ENCODE results near the gene GYG2. TPM values are rescaled to one million over a fixed set of nuclear protein-coding genes. Genes with fewer than 3 reads are reported as not detected.

The GYG2 gene
- total RNA-seq, 1 experiment from 2014 or later = 39.8 TPM

- Histone ChIP-seq H3K27ac (ENCODE audit: low read depth, low read length, poor library complexity, severe bottlenecking) (no peak overlapping the region), H3K4me3 (ENCODE audit: low read depth, low read length, poor library complexity, severe bottlenecking) (no peak overlapping the region), H3K27me3 (replicated peaks; ENCODE audit: insufficient read depth, low read depth, low read length, poor library complexity) (no peaks in the 10 kb centered on the region), H3K4me1 (ENCODE audit: insufficient read depth, low read length, poor library complexity, severe bottlenecking) (peaks cover 8% of the 10 kb centered on the region), H3K9me3 (ENCODE audit: low read depth, low read length, poor library complexity, severe bottlenecking) (no peaks in the 10 kb centered on the region), H3K36me3 (ENCODE audit: insufficient read depth, low read length, poor library complexity, severe bottlenecking) (no peaks in the 10 kb centered on the region)
- intact Hi-C loops (cut with micrococcal nuclease; ENCODE audit: unreplicated experiment) = no loop called here
- no peak for DNase-seq (ENCODE audit: low spot score)
- TF ChIP-seq CTCF (conservative IDR thresholded peaks at IDR 0.05; ENCODE audit: low read depth, low read length) = no peak
- no peak for TF ChIP-seq EZH2 (IDR thresholded peaks at IDR 0.05; ENCODE audit: borderline replicate concordance, low read depth, low read length, poor library complexity, severe bottlenecking)
- ChIA-PET POLR2A (ENCODE audit: low non-redundant PET) (no interaction called here), CTCF (no interaction called here)
- no TSS peak for BruUV-seq (replicated peaks)
Measured at GRCh38 chrX:2781698-2782097, 47.0 kb upstream of the GYG2 start.

- ChIA-PET POLR2A (ENCODE audit: low non-redundant PET) (no interaction called here), CTCF (no interaction called here)
- Histone ChIP-seq H3K27ac (ENCODE audit: low read depth, low read length, poor library complexity, severe bottlenecking) (no peak overlapping the region), H3K4me1 (ENCODE audit: insufficient read depth, low read length, poor library complexity, severe bottlenecking) (peaks cover 8% of the 10 kb centered on the region), H3K4me3 (ENCODE audit: low read depth, low read length, poor library complexity, severe bottlenecking) (no peak overlapping the region), H3K36me3 (ENCODE audit: insufficient read depth, low read length, poor library complexity, severe bottlenecking) (no peaks in the 10 kb centered on the region), H3K9me3 (ENCODE audit: low read depth, low read length, poor library complexity, severe bottlenecking) (no peaks in the 10 kb centered on the region), H3K27me3 (replicated peaks; ENCODE audit: insufficient read depth, low read depth, low read length, poor library complexity) (no peaks in the 10 kb centered on the region)
- no peak for TF ChIP-seq EZH2 (IDR thresholded peaks at IDR 0.05; ENCODE audit: borderline replicate concordance, low read depth, low read length, poor library complexity, severe bottlenecking)
- no peak for TF ChIP-seq CTCF (conservative IDR thresholded peaks at IDR 0.05; ENCODE audit: low read depth, low read length)
- BruUV-seq (replicated peaks) = no TSS peak
- no peak for DNase-seq (ENCODE audit: low spot score)
- intact Hi-C loops (cut with micrococcal nuclease; ENCODE audit: unreplicated experiment) = no loop called here
Measured at GRCh38 chrX:2782171-2782570, 46.6 kb upstream of the GYG2 start.

GRCh38 chrX:2782778-2783177 lies 46.0 kb upstream of the GYG2 start:
- intact Hi-C loops (cut with micrococcal nuclease; ENCODE audit: unreplicated experiment) = no loop called here
- H3K4me1 ChIP-seq (ENCODE audit: insufficient read depth, low read length, poor library complexity, severe bottlenecking) = peaks cover 8% of the 10 kb centered on the region
- no peak for DNase-seq (ENCODE audit: low spot score)
- no peak overlapping the region for H3K27ac ChIP-seq (ENCODE audit: low read depth, low read length, poor library complexity, severe bottlenecking)
- no peak overlapping the region for H3K4me3 ChIP-seq (ENCODE audit: low read depth, low read length, poor library complexity, severe bottlenecking)
- H3K36me3 ChIP-seq (ENCODE audit: insufficient read depth, low read length, poor library complexity, severe bottlenecking) = no peaks in the 10 kb centered on the region
- BruUV-seq (replicated peaks) = no TSS peak
- H3K9me3 ChIP-seq (ENCODE audit: low read depth, low read length, poor library complexity, severe bottlenecking) = no peaks in the 10 kb centered on the region
- no peaks in the 10 kb centered on the region for H3K27me3 ChIP-seq (replicated peaks; ENCODE audit: insufficient read depth, low read depth, low read length, poor library complexity)
- ChIA-PET POLR2A (ENCODE audit: low non-redundant PET) (no interaction called here), CTCF (no interaction called here)
- TF ChIP-seq CTCF (conservative IDR thresholded peaks at IDR 0.05; ENCODE audit: low read depth, low read length) (no peak), EZH2 (IDR thresholded peaks at IDR 0.05; ENCODE audit: borderline replicate concordance, low read depth, low read length, poor library complexity, severe bottlenecking) (no peak)

All from A673 (cell line).